NCI-H187 treated with DMSO at 0.1 percent for 48 hours (cell line): ENCODE results near the gene FGR.

ENCODE experiments used
- DNase-seq: peaks from one replicate; lab custom pipeline; 2025; lab: John Stamatoyannopoulos, UW

The FGR gene

DNA sequence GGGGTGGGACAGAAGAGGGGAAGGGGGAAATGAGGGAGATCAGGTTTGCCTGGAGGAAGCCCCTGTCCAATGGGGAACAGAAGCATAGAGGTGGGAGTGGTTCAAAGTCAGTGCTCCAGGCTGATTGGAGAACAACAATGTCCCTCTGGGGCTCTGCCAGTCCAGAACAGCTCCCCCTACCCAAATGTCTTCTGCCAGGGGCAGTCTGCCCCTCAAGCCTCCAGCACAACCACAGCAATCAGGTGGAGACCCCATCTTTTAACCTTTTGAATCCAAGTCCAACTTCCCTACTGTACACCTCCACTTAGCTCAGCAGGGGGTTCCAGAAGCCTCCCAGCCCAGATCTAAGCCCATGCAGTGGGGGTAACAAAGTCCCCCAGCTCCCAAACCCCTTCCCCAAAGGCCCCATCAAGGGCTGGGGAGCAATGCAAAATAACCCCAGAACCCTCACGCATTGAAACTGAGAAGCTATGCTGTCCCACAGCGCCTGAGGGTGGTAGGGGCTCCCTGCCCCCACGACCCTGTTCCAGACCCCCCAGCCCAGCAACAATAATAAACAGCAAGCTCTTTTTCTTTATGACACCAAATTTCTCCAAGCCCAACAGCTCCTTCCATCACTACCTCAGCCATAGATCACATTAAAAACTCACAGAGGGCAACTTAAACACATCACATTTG, 34.3 kb downstream of the FGR start:
- no peak for DNase-seq

DNA sequence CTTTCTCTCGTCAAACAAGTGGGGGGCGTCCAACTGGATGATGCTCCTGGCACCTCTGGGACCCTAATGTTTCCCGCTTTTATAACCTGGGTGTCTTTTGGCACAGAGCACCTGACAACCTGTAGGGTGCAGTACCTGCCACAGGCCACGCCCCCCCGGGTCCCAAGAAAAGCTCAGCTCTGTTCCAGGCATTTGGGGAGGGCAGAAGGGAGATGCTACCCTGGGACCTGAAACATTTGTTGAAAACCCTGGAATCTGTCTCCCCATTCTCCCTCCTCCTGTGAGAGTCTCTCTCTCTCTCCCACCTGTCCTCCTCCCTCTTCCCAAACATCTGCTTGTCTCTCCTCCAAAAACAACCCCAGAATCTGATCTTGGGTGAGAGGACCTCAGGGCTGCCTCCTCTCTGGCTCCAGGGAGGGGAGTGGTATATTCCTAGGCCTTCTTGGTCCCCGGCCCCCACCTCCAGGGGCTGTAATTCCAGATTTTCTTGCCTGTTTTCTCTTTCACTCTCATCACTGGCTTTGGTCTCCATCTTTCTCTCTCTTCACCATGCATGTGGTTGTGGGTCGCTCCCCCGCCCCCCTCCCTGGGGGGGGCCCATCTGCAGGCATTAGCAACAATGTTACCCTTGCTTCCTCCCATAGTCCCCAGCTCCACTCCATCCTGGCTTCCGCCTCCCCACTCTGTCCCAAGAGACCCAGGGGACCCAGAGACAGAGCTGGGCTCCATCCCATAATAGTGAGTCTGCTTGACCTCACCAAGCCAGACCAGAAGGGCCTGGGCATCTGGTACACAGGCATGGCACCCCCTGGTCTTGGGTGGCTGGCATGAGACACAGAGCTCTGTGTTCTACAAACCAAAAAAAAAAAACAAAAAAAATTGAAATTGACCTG, 35.1 kb downstream of the FGR start:
- DNase-seq, result no peak

DNA sequence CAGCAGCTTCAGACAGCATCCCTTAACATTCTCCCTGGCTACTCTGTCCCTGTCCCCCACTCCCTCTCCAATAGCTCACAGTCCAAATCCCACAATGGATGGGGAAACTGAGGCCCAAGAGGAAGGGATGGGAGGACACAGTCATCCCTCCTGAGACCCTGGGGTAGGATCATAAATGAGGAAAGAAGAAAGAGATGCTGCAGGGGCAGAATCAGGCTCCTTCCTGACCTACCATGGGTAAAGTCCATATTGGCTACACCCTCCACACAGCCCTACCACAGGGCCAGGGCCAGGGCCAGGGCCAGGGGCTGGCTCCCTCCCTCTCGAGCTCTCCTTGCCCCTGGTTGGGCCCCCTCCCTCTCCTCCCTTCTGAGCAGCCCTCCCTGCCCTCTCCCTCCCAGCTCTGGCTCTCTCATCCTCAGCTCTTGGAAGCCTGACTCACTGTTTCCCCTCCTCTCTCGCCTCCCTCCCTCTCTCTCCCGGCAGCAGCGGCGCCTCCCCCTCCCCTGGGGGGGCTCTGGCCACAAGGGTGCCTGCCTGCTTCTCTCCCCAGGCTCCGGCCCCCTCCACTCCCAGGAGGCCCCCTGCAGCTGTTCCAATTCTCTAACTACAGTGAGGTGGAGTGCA, 36.0 kb downstream of the FGR start:
- no peak for DNase-seq

DNA sequence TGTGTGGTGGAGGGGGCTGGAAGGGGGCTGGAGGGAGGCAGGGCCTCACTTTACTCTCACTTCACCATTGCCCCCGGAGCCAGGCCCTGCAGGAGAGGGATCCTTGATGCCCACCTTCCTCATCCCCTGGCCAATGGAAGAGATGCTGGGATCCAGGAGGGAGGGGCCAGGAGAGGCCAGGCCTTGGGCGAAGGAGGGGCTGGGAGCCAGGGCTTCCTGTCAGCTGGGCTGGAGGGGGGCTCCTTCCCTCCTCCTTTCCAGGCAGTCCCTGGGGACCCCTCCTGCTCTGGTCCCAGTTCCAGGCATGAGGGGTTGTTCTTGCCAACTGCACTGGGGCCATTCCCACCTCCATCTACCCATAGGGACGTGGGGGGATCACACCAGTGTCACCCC, 36.7 kb downstream of the FGR start:
- DNase-seq, result no peak

DNA sequence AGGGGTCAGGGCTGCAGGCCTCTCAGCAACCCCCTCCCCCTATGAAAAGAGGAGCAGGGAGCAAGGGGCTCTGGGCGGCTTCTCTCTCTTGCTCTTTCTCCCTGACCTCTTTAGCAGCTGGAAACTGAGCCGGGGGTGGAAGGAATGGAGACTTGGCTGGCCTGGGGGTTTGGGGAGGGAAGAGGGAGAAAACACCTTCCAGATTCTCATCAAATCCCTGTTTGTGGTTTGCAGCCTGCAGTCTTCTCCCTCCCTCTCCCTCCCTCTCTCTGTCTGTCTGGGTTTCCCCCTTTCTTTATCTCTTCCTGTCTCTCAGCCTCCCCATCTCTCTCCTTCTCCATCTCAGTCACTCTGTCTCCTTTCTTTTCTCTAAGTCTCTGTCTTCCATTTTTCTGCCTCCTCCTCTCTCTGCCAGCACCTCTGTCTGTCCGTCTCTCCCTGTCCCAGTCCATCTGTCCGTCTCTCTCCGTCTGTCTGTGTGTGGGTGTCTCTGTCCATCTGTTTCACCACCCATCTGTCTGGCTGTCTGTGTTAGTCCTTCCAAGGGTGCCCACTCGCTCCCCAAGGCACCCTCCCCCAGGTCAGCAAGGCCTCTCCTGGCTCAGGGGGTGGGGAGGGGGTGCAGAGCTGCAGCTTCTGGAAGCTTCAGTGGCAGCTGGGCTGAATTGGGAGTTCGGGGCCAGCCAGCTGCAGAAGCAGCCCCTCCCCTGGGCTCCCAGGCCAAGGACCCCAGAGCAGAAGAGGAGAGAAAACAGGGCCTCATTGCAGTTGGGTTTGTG, 37.3 kb downstream of the FGR start:
- DNase-seq, result no peak

DNA sequence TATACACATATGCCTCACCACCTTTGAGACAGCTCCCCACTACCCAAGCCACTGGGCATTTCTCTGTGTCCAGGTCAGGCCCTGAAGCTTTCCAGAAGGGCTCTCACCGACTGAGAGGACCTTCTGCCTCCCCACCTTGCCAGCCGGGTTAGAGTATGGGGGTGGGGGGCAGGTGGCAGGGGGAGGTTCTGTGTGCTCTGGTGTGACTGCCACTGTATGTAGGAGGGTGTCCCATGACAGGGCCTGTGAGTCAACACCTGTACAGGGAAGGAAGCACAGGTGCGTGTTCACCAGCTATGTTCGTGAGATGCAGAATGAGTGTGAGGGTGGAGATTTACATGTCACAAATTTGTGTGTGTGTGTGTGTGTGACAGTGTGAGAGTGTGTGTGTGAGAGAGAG, 38.0 kb downstream of the FGR start:
- no peak for DNase-seq

DNA sequence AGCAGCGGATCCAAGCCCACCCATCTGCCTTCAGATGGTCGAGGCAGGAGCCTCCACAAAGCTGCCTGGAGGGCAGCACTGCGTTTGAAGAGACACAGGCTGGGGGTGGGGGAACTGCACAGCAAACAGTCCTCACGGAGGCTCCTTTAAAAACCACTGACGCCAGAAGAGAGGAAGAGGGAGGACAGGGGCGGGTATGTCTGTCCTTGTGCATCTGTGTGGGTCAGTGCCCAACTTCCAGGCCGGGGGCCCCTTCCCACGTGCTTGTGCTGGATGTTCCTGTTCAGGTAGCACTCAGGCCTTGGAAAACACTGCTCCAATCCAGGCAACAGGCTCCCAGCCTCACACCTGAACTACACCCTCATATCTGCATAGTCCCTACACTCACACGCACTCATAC, 38.7 kb downstream of the FGR start:
- no peak for DNase-seq

DNA sequence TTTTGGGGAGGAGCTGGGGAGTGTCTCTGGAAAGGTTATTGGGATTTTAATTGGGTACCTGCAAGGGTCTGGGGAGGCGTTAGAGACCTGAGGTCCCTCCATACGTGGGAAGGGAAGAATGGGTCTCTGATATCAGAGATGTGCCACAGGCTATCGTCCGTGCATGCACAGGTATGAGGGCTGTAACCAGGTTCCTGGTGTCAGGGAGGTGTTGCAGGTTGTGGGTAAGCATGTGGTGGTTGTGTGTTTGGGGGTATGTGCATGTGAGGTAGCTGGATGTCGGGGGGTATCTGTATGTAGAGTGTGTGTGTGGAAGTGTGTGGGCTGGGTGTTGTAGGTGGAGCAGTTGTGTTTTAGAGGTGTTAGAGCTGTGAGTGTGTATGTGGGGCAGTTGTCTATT, 39.4 kb downstream of the FGR start:
- no peak for DNase-seq

DNA sequence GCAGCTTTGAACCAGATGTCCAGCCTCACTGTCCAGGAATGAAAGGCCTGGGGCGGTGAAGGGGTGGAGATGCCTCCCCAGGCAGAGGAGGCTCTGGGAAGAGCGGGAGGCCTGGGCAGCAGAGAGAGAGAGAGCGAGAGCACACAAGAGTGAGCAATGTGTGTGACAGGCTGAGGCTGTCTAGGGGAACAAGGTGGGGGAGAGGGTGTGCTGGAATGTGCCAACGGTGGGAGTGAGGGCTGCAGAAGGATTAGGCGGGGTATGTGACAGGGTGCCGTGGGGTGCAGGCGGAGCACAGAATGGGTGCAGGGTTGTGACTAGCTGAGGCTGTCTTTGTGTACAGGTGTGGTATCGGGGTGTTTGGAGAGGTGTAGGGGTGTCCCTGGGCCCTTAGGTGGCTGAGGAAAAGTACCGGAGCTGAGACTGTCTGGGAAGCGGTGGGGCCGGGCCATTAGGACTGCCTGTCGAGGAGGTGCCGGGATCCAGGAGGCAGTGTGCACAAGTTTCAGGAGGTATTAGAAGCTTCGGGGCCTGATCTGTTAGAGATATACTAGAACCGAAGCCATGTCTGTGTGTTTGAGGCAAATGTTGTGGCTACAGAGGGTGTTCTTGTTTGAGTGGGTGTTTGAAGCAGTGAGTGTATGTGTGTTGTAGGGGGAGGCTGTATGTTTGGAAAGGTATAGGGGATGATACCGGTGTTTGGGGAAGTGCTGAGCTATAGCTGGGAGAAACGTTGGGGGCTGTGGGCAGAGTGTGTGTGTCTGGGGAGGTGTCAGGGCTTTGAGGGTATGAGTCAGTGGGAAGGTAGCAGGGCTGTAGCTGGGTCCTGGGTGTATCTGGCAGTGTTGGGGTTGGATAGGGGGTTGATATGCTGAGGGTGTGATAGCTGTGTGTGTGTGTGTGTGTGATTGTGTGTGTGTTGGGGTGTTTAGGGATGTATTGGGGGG, 40.1 kb downstream of the FGR start:
- no peak for DNase-seq

DNA sequence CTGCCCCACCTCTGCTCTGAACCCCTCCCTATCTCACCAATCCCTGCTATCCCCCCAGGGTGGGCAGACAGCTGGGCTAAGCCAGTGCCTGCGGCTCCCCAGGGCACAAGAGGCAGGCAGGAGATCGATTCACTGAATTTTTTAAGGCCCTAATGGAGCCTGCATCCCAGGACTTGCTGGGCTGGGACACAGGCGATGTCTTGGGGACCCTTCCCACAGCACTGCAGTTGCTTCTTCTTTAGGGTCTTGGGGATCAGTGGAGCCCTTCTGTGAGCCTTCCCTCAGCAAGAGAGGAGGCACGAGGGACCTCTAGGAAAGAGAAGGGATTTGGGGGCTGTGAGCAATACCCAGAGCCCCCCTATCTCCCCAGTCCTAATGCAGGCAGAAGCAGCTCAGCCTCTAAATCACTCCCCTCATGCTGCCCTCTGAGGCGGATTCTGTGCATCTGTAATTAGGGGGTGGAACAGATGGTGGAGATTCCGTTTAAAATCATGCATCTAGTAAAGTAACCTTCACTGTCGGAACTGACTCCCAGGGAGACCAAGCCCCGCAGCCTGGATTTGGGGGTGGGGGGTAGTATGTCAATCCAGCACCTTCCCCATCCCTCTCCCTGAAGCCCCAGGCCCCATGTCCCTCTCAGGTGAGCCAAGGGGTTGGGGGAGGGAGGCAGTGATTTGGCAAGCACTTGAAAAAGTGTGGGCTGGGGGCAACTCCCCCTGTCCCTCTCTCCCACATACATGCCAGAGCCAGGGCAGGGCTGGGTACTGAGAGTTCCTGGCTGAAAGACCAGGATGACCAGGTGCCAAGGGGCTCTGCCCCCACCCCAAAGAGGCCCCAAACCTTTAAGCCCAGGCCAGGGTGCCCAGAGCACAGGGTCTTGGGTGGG, 41.1 kb downstream of the FGR start:
- DNase-seq, result no peak

DNA sequence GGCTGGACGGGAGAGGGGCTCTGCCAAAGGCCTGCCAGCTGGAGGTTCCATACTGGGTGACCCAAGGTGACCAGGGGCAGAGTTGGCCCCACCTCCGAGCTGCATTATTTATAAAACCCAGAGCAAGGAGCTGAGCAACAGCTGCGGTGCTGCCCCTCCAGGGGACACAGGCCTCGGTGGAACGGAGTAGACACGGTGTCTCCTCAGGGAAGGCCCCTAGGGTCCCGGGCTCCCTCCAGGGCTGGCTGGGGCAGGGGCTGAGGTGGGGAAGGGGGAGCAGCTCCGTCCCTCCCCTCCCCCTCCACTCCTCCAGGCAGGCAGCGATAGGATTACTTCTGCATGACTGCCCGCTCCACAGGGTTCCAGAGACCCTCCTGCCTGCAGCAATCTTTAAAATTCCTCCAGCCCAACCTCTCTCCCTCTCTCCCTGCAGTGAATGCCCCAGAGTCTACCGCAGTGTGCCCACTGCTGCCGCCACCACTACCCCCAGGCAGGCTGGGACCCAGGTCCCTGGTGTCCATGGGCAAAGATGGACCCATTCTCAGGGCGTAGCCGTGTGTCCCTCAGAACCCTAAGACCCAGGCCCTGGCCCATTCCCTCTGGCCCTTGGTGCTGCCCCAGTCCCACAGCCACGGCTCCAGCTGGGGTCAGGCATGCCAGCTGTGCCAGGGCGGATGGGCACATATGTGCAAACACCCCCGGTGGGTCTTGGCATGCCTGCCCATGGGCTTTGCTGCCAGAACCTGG, 41.9 kb downstream of the FGR start:
- DNase-seq, result no peak

DNA sequence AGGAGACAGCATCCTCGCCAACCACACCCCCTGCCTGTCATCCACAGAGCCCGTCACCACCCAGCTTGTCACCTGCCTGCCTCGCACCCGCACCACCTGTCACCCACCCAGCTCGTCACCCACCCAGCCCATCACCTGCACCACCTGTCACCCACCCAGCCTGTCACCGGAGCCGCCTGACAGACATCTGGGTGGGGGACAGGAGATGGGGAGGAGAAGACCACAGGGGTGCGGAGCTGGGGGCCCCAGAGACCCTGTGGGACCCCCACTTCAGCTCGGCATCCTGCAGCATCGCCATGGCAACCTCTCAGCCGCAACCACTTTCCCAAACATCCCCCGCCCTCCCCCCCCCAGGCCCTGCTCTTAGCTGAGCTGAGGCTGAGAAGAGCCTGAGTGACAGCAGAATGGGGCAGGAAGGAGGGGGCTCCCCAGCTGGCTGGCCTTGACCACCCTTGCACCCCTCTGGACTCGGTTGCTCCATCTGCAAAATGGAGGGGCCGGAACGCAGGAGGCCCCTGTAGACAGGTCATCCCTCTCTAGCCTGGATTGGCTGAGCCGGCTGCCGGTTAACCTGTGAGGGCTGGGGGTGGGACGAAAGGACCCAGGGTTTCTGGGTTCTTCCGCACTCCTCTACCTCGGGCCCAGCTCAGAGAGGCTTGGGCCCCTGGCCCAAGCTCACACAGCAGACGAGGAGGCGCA, 42.6 kb downstream of the FGR start:
- no peak for DNase-seq

DNA sequence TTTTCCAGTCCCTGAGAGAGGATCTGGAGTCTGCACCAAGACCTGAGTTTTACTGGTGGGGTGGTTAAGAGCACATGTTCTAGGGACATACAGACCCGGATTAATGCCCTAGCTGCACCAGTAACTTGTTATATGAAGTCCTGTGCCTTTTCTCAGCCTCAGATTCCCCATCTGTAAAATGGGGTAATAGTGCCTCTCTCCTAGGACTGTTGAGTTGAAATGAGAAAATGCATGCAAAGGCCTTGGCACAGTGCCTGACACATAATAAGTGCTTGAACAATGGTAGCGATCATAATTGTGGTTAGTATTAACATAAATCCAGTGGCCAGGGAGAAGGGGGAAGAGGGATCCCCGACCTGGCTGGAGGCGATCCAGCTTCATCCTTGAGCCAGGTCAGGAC, 43.4 kb downstream of the FGR start:
- DNase-seq, result no peak

DNA sequence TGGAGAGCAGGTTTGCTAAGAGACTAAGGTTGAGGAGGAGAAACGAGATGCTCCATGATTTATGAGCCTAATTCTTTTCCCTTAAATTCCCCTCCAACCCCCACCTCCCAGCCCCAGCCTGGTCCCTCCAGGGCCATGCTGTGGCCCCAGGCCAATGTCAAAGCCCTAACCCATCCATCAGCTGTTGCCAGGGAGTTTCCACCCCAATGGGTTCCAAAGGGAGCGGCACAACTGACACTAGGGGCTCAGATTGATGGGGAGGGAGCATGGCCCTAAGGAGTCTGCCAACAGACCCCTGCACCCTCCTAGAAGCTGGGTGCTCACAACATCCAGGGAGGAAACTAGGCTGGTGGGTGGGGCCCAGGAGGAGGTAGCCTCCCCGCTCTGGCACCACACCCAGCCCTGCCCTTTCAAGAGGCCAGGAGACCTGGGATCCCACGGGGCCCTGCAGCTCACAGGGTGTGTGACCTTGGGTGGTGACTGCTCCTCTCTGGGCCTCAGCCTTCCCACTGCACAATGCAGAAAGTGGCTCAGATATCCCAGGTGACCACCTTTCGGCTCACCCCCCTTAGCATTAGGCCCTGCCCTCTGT, 44.0 kb downstream of the FGR start:
- DNase-seq, result no peak

DNA sequence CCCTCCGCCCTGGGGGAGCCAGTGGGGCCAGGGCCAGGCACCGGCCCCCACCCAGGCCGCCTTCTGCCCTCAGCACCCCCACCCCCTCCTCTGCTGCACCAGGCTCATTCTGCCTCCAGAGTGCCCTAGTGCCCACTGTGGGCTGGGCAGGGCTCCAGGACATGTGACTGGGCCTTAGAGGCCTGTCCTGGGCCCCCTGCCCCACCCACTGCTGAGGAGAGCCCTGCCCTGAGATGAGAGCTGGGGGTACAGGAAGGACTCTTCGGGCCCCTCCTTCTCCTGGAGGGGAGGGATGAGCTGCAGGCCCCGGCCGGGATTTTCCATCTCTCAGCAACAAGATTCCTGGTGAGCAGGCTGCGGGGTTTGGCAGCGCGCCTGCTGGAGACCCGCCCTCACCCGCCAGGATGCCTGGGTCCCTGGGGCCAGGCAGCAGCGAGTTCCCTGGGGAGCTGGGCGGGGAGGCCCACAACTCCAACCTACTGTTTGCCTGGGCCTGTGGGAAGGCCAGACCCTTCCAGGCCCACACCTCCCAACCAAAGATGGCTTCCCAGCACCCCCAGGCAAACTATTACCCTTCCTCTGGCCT, 45.1 kb downstream of the FGR start:
- DNase-seq, result no peak

DNA sequence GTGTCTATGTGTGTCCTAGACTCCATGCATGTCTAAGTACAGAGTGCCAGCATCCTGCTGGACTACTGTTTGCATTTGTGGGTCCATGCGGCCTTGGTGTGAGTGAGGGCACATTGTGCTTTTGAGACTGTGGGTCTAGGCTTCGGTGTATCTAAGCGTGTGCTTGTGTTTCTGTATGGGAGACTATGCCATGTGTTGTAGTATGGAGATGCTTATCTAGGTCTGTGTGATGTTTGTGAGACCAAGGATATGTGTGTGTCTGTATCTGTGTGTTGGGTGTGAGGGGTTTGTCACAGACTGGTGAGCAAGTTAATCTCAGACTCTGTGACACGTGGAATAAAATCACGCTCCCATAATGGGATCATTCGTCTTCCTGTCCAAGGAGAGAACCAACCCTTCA, 45.5 kb downstream of the FGR start:
- no peak for DNase-seq

DNA sequence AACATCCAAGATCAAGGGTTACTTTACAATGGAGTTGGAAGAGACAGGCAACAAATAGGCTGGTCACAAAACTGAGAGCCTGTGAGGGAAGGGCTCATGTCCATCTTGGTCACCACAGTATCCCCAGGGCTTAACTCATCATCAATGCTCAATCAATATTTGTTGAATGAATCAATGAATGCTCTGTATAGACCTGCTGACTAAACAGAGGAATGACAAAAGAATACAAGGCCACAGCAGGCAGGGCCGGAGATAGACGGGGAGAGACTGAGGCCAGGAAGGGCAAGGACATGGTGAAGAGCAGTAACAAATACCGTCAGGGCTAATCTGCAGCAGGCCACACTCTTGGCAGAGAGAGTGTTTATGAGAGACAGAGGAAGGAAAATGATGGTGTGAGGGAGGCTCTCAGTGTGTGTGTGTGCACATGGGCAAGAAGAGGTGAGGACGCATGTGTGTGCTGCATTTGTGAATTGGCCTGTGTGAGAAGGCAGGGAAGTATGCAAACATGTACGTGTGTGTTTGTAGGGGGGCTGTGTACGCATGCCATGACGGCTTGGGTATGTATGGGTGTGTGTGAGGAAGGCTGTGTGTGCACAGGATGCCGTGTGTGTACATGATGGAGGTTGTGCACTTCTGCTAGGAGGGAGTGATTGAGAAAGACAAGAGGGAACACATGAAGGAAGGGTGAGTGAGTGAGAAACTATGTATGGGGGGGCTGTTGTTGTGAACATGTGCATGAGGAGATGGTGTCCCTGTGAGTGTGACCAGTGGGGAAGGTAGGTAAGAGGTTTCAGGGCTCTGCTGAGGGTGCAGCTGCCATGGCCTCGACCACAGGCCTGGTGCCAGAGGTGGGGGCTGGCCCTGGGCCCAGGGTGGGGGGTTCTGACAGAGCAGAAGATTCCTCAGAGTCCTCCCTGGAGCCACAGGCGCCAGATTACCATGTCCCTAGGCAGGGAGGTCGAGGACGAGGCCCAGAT, 46.4 kb downstream of the FGR start:
- DNase-seq, result no peak
